ENCODE measurements around the gene CLDN25.

- TF ChIP-seq POLR2A (IDR thresholded peaks at IDR 0.05; ENCODE audit: low read depth, low read length) (no peak), TAF1 (IDR thresholded peaks at IDR 0.05; ENCODE audit: low read depth, low read length) (no peak), POLR2AphosphoS5 (IDR thresholded peaks at IDR 0.05; ENCODE audit: low read depth, low read length) (no peak)
Measured at GRCh38 chr11:113814181-113814580, 34.6 kb downstream of the CLDN25 start.

All from GM12891 (cell line).